ENCODE measurements around the gene HSPB8. TPM values are rescaled to one million over a fixed set of nuclear protein-coding genes. Genes with fewer than 3 reads are reported as not detected.

Gene HSPB8
- total and polyA plus RNA-seq, 2 of the 8 experiments (the other 6 are each of a cell fraction or from before 2014, with no cell fraction given): 11.7 to 28.2 TPM

DNA sequence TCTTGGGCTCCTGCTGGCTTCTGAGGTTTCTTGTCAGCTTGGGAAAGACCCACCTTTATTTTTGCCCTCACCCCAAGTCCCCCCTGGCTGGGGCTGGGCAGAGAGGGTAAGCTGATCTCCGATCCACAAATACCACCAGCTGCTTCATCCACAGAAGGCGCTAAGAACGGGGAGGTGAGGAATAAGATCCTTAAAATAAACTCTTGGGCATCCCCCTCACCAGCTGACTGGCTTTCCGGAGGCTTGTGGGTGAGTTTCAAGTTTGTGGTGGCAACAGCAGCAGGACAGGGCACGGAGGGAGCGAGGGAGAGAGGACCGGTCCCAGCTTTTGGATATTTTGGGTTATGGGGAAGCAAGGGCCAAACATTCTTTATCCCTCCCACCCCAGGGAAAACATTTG lies 20.8 kb upstream of the HSPB8 start (continued):
- TF ChIP-seq SUZ12 (IDR thresholded peaks at IDR 0.05; ENCODE audit: low read length): no peak
- no peak for TF ChIP-seq CBX8 (IDR thresholded peaks at IDR 0.05; ENCODE audit: borderline replicate concordance, low read depth, low read length)
- TF ChIP-seq BACH1 (IDR thresholded peaks at IDR 0.05; ENCODE audit: low read length): no peak
- TF ChIP-seq CEBPB (IDR thresholded peaks at IDR 0.05; ENCODE audit: low read depth, low read length): no peak
- TF ChIP-seq KDM5A (IDR thresholded peaks at IDR 0.05; ENCODE audit: low read length): no peak
- no peak for TF ChIP-seq CHD2 (IDR thresholded peaks at IDR 0.05; ENCODE audit: low read length)

All from H1 (cell line).